HG03066 (cell line): ENCODE results near the gene POM121C.
"Not testable (repeated sequence)": the region's sequence is repeated elsewhere in the genome, so short reads cannot be mapped to it uniquely, and the experiment has no call there.

Experiments
- ATAC-seq: cut with Tn5 transposase; IDR thresholded peaks from one replicate; pipeline ENCODE4 v1.9.1; 2021; ENCODE audit warnings: low read depth; ENCODE audit not compliant: unreplicated experiment

POM121C gene

GRCh38 chr7:75485979-75486643, at the start of gene POM121C:
POM121C (minus strand) TSS chr7:75486299; CDS start chr7:75441496, 44,803 bp downstream.
- ATAC-seq: peak; percentile 95

- no peak for ATAC-seq
Measured at GRCh38 chr7:75534727-75535307, 48.7 kb upstream of the POM121C start.

GRCh38 chr7:75533926-75534325, 47.8 kb upstream of the POM121C start:
- no peak for ATAC-seq

GRCh38 chr7:75532639-75533038, 46.5 kb upstream of the POM121C start:
- ATAC-seq: no peak

- no peak for ATAC-seq
Measured at GRCh38 chr7:75531359-75531821, 45.3 kb upstream of the POM121C start.

- not testable (repeated sequence) for ATAC-seq
Measured at GRCh38 chr7:75527224-75527722, 41.2 kb upstream of the POM121C start.

GRCh38 chr7:75521727-75522126, 35.6 kb upstream of the POM121C start:
- ATAC-seq: not testable (repeated sequence)

GRCh38 chr7:75518842-75519241, 32.7 kb upstream of the POM121C start:
- ATAC-seq: not testable (repeated sequence)

- ATAC-seq: not testable (repeated sequence)
Measured at GRCh38 chr7:75509033-75509432, 22.9 kb upstream of the POM121C start.

GRCh38 chr7:75492020-75492419, 5.9 kb upstream of the POM121C start, which contains the start of gene SPDYE5:
SPDYE5 (plus strand) TSS chr7:75492320; CDS start chr7:75494048, 1,728 bp downstream.
- not testable (repeated sequence) for ATAC-seq

- peak; percentile 21 for ATAC-seq
Measured at GRCh38 chr7:75485355-75485978, 632 bp downstream of the POM121C start.

GRCh38 chr7:75480313-75480712, 5.8 kb downstream of the POM121C start:
- not testable (repeated sequence) for ATAC-seq

GRCh38 chr7:75477457-75477856, 8.6 kb downstream of the POM121C start:
- not testable (repeated sequence) for ATAC-seq

GRCh38 chr7:75470166-75470565, 15.9 kb downstream of the POM121C start:
- ATAC-seq: not testable (repeated sequence)

GRCh38 chr7:75460541-75460940, 25.6 kb downstream of the POM121C start:
- not testable (repeated sequence) for ATAC-seq

GRCh38 chr7:75458034-75458433, 28.1 kb downstream of the POM121C start:
- not testable (repeated sequence) for ATAC-seq

GRCh38 chr7:75456403-75456802, 29.7 kb downstream of the POM121C start:
- not testable (repeated sequence) for ATAC-seq

GRCh38 chr7:75452494-75452955, 33.6 kb downstream of the POM121C start:
- not testable (repeated sequence) for ATAC-seq

GRCh38 chr7:75449946-75450345, 36.2 kb downstream of the POM121C start:
- not testable (repeated sequence) for ATAC-seq

- peak; percentile 88 for ATAC-seq
Measured at GRCh38 chr7:75442465-75443111, 43.5 kb downstream of the POM121C start.

GRCh38 chr7:75442101-75442464, 44.0 kb downstream of the POM121C start:
- peak; percentile 40 for ATAC-seq
